HG03139 (cell line): ENCODE results near the gene SORCS1.

ENCODE experiments used
- ATAC-seq: cut with Tn5 transposase; IDR thresholded peaks from one replicate; pipeline ENCODE4 v1.9.1; 2021; ENCODE audit not compliant: unreplicated experiment

The SORCS1 gene

GRCh38 chr10:106830006-106830405 lies 334.5 kb downstream of the SORCS1 start:
- no peak for ATAC-seq

DNA sequence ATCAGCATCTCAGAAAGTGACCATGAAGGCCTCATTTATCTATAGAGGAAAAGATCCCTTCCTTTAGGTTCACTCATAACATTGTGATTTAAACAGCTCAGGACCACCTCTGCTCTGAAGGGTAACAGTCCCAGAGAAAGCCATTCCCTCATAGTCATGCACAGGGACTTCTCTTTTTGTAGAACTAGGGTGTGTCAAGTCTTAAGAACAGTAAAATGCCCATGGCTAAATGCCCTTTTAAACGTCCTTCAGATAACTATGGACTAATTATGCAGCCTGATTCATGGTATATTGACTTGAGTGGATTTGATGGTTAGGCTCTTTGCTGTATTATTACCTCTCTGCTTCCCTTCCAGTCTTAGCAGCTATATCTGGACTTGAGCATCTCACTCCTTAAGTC lies 337.8 kb downstream of the SORCS1 start:
- no peak for ATAC-seq

- no peak for ATAC-seq
Measured at GRCh38 chr10:106825576-106826364, 338.7 kb downstream of the SORCS1 start.

DNA sequence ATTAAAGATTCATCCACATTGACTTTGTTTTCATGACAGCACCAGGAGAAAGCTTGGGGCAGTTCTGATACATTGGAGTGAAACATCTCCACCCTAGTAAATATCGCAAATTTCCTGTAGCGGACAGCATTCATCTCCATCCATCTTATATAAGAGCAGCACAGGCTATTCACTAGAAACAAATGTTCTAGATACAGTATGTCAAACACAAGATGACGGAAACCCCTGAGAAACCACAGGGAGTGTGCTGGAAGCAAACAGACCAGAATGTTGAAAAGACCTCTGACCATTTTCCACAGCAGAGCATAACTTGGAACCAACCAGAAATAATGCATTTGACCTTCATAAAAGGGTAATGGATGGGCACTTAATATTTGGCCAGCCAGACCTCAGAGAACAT lies 343.9 kb downstream of the SORCS1 start:
- ATAC-seq, result no peak

DNA sequence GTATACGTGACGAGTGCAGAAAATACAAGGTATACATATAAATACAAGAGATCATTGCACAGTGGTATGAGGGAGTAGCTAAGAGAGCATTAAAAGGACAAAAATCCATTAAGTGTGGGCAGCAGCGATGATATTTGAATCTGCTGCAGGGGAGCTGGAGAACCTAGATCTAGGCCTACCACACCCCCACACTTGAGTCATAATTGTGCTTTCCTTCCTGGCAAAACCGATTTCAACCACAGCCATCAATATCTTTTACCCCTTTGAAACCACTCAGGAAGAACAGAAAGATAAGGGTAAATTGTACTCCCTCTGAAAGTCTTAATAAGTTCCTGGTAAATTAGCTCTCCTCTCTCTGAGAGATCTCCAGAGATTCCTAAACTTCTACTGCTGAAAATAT lies 345.0 kb downstream of the SORCS1 start:
- ATAC-seq, result no peak

- ATAC-seq, result no peak
Measured at GRCh38 chr10:106816318-106817085, 348.0 kb downstream of the SORCS1 start.

- ATAC-seq, result peak; percentile 63
Measured at GRCh38 chr10:106815427-106816043, 349.0 kb downstream of the SORCS1 start.

GRCh38 chr10:106804992-106805582 lies 359.4 kb downstream of the SORCS1 start:
- no peak for ATAC-seq

- ATAC-seq, result no peak
Measured at GRCh38 chr10:106802949-106803348, 361.6 kb downstream of the SORCS1 start.

DNA sequence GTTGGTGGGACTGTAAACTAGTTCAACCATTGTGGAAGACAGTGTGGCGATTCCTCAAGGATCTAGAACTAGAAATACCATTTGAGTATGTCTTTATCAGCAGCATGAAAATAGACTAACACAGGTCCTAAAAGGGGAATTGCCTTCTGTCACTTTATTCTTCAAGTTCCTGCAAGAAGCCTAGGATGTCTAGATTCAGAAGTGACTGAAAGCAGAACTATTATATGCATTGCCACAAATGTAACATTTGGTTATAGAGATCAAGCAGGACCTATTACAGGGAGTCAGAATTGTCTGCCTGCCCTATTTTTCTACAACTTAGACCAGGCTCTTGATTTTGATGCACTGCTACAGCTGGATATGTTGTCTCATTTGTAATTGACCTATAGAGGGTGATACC lies 364.7 kb downstream of the SORCS1 start:
- ATAC-seq, result no peak

DNA sequence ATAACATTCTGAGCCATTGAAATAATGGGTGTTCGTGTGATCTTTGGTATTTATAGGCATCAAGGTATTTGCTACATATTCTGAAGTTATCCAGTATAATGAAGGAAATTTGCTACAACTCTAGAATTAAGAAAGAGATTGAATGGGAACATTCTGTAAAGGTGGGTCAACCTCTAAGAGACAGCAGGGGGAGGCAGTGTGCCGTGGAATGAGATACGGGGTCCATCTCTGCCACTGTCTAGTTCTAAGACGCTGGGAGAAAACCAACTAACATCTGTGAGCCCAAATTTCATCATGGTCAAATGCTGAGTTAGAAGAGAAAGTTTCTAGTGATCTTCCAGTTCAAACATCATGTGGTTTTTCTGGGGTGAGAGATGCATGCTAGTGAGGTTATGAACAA lies 368.9 kb downstream of the SORCS1 start:
- ATAC-seq, result peak; percentile 99

DNA sequence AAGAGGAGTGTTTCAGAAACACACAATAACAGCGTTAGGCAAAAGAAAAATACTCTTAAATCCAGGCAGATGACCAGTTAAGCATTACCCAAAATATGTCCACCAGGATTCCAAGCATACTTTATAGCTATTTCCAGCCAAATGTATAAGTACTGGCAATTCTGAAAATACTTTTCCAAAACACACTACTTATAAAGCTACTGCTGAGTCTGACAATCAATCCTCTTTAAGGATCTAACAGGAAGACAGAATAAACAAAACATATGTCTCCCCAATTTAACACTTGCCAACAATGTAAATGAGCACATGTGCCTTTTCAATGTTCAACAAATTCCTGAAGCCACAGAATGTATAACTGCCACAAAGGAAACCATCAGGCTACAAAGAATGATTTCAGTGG lies 370.9 kb downstream of the SORCS1 start:
- no peak for ATAC-seq

DNA sequence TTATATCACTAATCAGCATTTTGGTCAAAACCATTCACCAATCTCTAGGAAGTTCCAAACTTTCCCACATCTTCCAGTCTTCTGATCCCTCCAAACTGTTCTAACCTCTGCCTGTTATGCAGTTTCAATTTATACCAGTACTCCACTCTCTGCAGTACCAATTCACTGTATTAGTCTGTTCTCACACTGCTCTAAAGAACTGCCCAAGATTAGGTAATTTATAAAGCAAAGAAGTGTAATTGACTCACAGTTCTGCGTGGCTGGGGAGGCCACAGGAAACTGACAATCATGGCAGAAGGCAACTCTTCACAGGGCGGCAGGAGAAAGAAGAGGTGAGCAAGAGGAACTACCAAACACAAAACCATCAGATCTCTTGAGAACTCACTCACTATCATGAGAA lies 374.9 kb downstream of the SORCS1 start:
- ATAC-seq, result no peak

DNA sequence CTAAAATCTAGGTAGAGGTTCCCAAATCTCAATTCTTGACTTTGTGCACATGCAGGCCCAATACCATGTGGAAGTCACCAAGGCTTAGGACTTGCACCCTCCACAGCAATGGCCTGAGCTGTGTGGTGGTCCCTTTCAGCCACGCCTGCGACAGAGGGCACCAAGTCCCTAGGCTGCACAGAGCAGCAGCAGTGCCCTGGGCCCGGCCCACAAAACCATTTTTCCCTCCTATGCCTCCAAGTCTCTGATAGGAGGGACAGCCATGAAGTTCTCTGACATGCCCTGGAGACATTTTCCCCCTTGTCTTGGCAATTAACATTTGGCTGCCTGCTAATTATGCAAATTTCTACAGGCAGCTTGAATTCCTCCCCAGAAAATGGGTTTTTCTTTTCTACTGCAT lies 375.5 kb downstream of the SORCS1 start:
- no peak for ATAC-seq

DNA sequence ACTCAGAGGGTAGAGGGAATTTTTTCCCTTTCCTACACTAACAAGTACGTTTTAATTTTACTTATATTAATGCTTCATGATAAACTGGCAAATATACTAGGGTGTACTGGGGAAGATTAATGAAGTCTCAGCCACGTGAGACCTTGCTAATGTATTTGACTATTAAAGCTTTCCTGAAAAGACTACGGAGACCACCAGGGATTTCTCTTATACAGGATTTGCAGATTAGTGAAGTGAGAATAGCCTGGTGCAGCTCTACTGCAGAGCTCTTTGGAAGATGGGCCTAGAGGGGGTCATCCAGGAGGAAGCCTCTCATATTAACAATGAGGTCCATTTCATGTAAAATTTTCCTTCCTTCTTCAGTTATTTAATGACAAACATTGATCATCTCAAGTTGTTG lies 379.0 kb downstream of the SORCS1 start:
- ATAC-seq, result no peak

GRCh38 chr10:106780632-106781031 lies 383.9 kb downstream of the SORCS1 start:
- no peak for ATAC-seq

DNA sequence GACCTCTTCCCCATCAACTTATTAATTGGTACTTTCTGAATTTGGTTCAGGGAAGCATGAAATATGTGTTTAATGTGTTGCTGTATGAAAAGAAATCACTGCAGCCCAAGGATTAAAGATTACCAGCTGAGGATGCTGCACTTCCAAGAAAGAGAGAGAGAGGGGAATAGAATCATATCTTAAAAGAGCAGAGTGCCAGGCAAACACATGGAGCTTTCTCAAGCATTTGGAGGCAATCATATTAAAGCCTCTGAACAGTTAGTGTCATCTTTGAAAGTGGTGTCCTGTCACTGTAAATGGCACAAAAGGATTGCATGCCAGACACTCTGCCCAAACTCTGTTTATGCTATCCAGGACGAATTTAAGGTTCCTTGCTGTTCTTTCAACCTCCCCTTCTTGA lies 386.7 kb downstream of the SORCS1 start:
- ATAC-seq, result no peak

GRCh38 chr10:106775127-106775526 lies 389.4 kb downstream of the SORCS1 start:
- ATAC-seq, result no peak

DNA sequence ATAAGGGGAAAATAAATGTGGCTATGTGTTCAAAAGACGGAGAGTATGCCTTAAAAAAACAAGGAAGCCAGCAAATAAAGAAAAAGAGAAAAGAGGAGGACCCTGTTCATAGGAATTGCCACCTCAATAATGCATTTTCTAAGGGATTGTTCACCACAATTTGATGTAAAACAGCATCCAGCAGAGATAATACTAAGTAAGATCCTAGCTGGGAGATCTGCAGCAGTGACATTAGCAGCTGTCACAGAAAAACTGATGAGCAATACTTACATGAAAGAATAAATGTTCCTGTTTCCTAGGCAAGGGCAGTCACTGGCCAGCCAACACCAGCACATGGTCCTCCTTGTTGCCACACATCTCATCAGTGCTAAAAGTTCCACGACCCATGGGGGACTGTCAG lies 391.5 kb downstream of the SORCS1 start:
- no peak for ATAC-seq

DNA sequence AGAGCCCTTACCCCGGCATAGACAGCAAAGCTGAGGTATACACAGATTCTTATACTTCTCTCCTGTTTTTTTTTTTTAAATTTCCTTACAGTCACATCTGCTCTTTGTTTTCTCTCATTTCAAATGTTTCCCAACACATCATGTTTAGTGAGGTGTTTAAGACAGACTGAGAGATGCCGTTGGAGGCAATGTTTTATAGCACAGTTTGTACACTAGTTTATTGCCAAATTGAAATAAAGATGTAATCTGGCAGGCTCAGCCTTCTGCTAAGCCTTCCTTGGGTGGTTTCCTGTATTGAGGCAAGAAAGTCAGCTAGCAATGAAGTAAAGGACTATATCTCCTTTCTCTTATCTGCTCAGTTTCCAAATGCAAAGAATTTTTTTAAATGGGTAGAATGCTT lies 393.4 kb downstream of the SORCS1 start:
- no peak for ATAC-seq

DNA sequence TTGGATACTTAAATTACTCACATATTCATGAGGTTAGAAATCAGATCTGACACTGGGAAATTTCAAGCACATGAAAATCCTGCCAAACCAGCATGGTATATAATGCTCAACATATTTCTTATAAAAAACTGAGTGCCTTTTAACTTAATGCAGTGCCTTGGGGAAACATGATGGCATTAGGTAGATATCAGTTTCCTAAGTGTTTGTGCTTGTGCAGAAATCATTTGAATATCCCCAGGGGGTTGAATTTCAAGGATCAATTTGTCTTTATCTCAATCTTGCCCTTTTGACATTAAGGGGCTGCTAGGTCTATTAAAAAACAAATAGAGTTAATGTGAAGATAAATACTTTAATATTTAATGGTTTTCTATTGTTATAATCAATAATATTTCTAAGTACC lies 396.3 kb downstream of the SORCS1 start:
- no peak for ATAC-seq

DNA sequence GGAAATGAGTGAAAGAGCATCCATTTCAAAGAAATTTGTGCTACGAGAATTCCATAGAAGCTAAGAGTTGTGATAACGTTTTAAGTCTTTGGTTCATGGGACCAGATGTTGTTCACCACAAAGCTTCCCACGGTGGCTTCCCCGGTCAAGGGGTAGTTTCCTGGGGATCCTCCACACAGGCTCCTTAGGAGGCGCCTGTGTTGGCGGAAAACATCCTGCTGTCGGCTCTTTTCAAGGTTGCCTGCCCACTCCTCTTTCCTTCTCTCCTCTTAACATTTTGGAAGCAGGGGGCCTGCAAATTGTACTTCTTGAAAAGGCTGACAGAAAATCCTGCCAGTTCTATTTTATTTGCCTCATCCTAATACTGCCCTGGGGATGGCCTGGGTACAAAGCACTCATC lies 398.6 kb downstream of the SORCS1 start:
- no peak for ATAC-seq
